Esophagus muscularis mucosa (tissue), 4 donors: ENCODE data around the gene VAMP1. TPM values are rescaled to one million over a fixed set of nuclear protein-coding genes. Genes with fewer than 3 reads are reported as not detected.
"Not testable (repeated sequence)": the region's sequence is repeated elsewhere in the genome, so short reads cannot be mapped to it uniquely, and the experiment has no call there.

Experiments
- DNase-seq: peaks from one replicate; pipeline ENCODE4 v3.0.0-alpha.2; 2017; ENCODE audit errors: extremely low spot score
- H3K27ac ChIP-seq, 4 donors: fragments of 200-600 bp; sonication (generic); replicated peaks in 1 of 4; 1 replicate in 3 of 4; 2 replicates in 1 of 4; pipeline ENCODE4 v1.5.1; 2016 to 2019; ENCODE audit warnings: mild to moderate bottlenecking in 1 of 4
- H3K27me3 ChIP-seq, 4 donors: fragments of 200-600 bp; sonication (generic); one replicate each; pipeline versions ENCODE4 v1.5.1 to v1.6.0; 2016 to 2019
- H3K36me3 ChIP-seq, 4 donors: fragments of 200-600 bp; sonication (generic); one replicate each; pipeline ENCODE4 v1.5.1; 2016 to 2019
- H3K4me1 ChIP-seq, 4 donors: fragments of 200-600 bp; sonication (generic); one replicate each; pipeline ENCODE4 v1.5.1; 2016 to 2019
- H3K4me3 ChIP-seq, 4 donors: fragments of 200-600 bp; sonication (generic); 1 replicate in 2 of 4; 2 replicates in 2 of 4; pipeline ENCODE4 v1.5.1; 2016 to 2019; ENCODE audit warnings: mild to moderate bottlenecking in 4 of 4, moderate library complexity in 1 of 4
- H3K9me3 ChIP-seq, 4 donors: fragments of 200-600 bp; sonication (generic); 1 replicate in 3 of 4; 2 replicates in 1 of 4; pipeline ENCODE4 v1.5.1; 2016 to 2019
- CTCF ChIP-seq, 3 experiments: fragments of 200-600 bp in 2 of 3; fragments of 450-650 bp in 1 of 3; sonication (generic) in 2 of 3; IDR thresholded peaks; one replicate each; pipeline ENCODE4 v1.5.1; 2017 to 2019; ENCODE audit warnings: antibody characterized with exemption in 3 of 3, mild to moderate bottlenecking in 2 of 3, moderate library complexity in 1 of 3
- EP300 ChIP-seq: sonication (generic); formaldehyde crosslinking; IDR thresholded peaks from one replicate; pipeline ENCODE4 v1.6.1; 2017; ENCODE audit warnings: antibody characterized with exemption
- POLR2A ChIP-seq: fragments of 450-650 bp; IDR thresholded peaks from one replicate; pipeline ENCODE4 v1.6.1; 2017; ENCODE audit warnings: antibody characterized with exemption, moderate library complexity, mild to moderate bottlenecking, low read depth
- POLR2AphosphoS5 ChIP-seq, 2 donors: sonication (generic); formaldehyde crosslinking; IDR thresholded peaks; one replicate each; pipeline ENCODE4 v1.6.1; 2017; ENCODE audit warnings: antibody characterized with exemption in 2 of 2
- WGBS: methylation state at CpG from one replicate; pipeline ENCODE4 v1.1.5; 2018; 5-methylcytosine and 5-hydroxymethylcytosine counted together
- intact Hi-C: fragments of 100-400 bp; cut with DNase I; formaldehyde crosslinking; loops from one replicate; pipeline ENCODE4 v1.15.1; 2023
- total RNA-seq, 4 donors: library from RNA; depleted of rRNA; stranded (reverse); fragments of >200 nt; gene quantifications; one replicate each; pipeline versions ENCODE4 v1.1.0 to v1.2.1, GENCODE V29; 2016

The VAMP1 gene
- total RNA-seq, 4 donors from 2014 or later: 4.5 to 8.7 (median 6.7) TPM

- DNase-seq: no peak
- Histone ChIP-seq H3K27ac (peak overlapping the region; percentile 87 to 94 (median 88)), H3K9me3 (no peaks in the 10 kb centered on the region), H3K27me3 (no peaks in the 10 kb centered on the region), H3K36me3 (peaks cover 10 to 31% (median 21%) of the 10 kb centered on the region in 4 donors), H3K4me3 (peak overlapping the region; percentile 60 to 97 (median 84)), H3K4me1 (peaks cover 15 to 54% (median 43%) of the 10 kb centered on the region in 4 donors)
- intact Hi-C loops: loop anchor here (5.0 kb wide), 1 partner anchor 132 kb away; no protein-coding TSS in a partner anchor
- no peak for TF ChIP-seq CTCF (IDR thresholded peaks at IDR 0.05)
- TF ChIP-seq POLR2A: no peak
- no peak for TF ChIP-seq POLR2AphosphoS5 (IDR thresholded peaks at IDR 0.05)
- TF ChIP-seq EP300: no peak
- WGBS: 78% methylated on average over 6 of the region's 6 CpGs
These were observed 1.4 kb downstream of the VAMP1 start for GRCh38 chr12:6469092-6469491.

DNA sequence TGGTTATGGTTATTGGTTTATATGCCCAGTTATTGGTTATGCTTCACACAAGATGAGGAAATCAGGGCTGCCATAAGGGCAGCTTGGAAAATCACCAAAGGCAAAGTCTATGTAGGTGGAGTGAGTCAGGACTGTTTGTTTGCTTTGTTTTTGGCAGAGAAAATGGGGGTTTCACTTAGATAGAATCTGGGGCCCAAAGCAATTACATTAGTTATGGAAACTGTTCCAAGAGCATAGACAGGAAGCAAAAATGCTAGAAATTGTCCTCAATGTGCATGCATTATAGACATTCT lies 2.2 kb downstream of the VAMP1 start:
- H3K4me3 ChIP-seq: no peak overlapping the region
- no peaks in the 10 kb centered on the region for H3K9me3 ChIP-seq
- peaks cover 19 to 60% (median 47%) of the 10 kb centered on the region in 4 donors for H3K4me1 ChIP-seq
- H3K27me3 ChIP-seq: no peaks in the 10 kb centered on the region
- DNase-seq: no peak
- TF ChIP-seq POLR2AphosphoS5 (IDR thresholded peaks at IDR 0.05) (no peak), POLR2A (no peak), EP300 (no peak), CTCF (IDR thresholded peaks at IDR 0.05) (no peak)
- intact Hi-C loops: loop anchor here (5.0 kb wide), 1 partner anchor 131 kb away; no protein-coding TSS in a partner anchor
- peak overlapping the region in 2 of 4 donors; percentile 2 to 87 for H3K27ac ChIP-seq
- peaks cover 13 to 39% (median 30%) of the 10 kb centered on the region in 4 donors for H3K36me3 ChIP-seq

- not testable (repeated sequence) for DNase-seq, H3K9me3 ChIP-seq, H3K4me3 ChIP-seq, H3K27me3 ChIP-seq
- Histone ChIP-seq H3K27ac (peak overlapping the region in 2 of 4 donors; percentile 2 to 87), H3K36me3 (peaks cover 15 to 44% (median 35%) of the 10 kb centered on the region in 4 donors), H3K4me1 (peaks cover 19 to 62% (median 51%) of the 10 kb centered on the region in 4 donors)
- 89% methylated on average over 7 of the region's 9 CpGs for WGBS
- intact Hi-C loops: loop anchor here (2.0 to 5.0 kb wide), 2 partner anchors 45 to 130 kb away; no protein-coding TSS in a partner anchor
These were observed 2.8 kb downstream of the VAMP1 start for GRCh38 chr12:6467571-6468282.

DNA sequence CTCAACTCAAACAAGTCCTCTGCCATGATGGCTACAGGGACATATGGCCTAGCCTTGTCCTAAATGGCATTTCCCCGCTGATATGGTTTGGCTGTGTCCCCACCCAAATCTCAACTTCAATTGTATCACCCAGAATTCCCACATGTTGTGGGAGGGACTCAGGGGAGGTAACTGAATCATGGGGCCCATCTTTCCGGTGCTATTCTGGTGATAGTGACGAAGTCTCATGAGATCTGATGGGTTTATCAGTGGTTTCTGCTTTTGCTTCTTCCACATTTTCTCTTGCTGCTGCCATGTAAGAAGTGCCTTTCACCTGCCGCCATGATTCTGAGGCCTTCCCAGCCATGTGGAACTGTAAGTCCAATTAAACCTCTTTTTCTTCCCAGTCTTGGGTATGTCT lies 3.7 kb downstream of the VAMP1 start:
- not testable (repeated sequence) for H3K9me3 ChIP-seq, H3K4me3 ChIP-seq, DNase-seq, H3K27me3 ChIP-seq
- WGBS: 92% methylated on average over 4 of the region's 4 CpGs
- Histone ChIP-seq H3K27ac (peak overlapping the region in 2 of 4 donors; percentile 22 to 52), H3K4me1 (peaks cover 21 to 71% (median 58%) of the 10 kb centered on the region in 4 donors), H3K36me3 (peaks cover 23 to 54% (median 44%) of the 10 kb centered on the region in 4 donors)
- intact Hi-C loops: loop anchor here (2.0 to 5.0 kb wide), 2 partner anchors 44 to 129 kb away; no protein-coding TSS in a partner anchor

GRCh38 chr12:6466184-6466573 lies 4.3 kb downstream of the VAMP1 start:
- Histone ChIP-seq H3K4me1 (peaks cover 22 to 71% (median 60%) of the 10 kb centered on the region in 4 donors), H3K4me3 (no peak overlapping the region), H3K36me3 (peaks cover 26 to 60% (median 49%) of the 10 kb centered on the region in 4 donors), H3K27me3 (no peaks in the 10 kb centered on the region), H3K9me3 (no peaks in the 10 kb centered on the region), H3K27ac (peak overlapping the region; percentile 4 to 52 (median 17))
- WGBS: 88% methylated on average over 5 of the region's 5 CpGs
- TF ChIP-seq POLR2A: no peak
- no peak for TF ChIP-seq POLR2AphosphoS5 (IDR thresholded peaks at IDR 0.05)
- no peak for TF ChIP-seq EP300
- no peak for TF ChIP-seq CTCF (IDR thresholded peaks at IDR 0.05)
- intact Hi-C loops: loop anchor here (2.0 to 5.0 kb wide), 2 partner anchors 43 to 129 kb away; no protein-coding TSS in a partner anchor
- no peak for DNase-seq
